ENCODE results near the gene TTLL12. TPM values are rescaled to one million over a fixed set of nuclear protein-coding genes. Genes with fewer than 3 reads are reported as not detected.

The TTLL12 gene
- total and polyA plus RNA-seq, 2 donors, result 14.4 to 16.1 TPM

DNA sequence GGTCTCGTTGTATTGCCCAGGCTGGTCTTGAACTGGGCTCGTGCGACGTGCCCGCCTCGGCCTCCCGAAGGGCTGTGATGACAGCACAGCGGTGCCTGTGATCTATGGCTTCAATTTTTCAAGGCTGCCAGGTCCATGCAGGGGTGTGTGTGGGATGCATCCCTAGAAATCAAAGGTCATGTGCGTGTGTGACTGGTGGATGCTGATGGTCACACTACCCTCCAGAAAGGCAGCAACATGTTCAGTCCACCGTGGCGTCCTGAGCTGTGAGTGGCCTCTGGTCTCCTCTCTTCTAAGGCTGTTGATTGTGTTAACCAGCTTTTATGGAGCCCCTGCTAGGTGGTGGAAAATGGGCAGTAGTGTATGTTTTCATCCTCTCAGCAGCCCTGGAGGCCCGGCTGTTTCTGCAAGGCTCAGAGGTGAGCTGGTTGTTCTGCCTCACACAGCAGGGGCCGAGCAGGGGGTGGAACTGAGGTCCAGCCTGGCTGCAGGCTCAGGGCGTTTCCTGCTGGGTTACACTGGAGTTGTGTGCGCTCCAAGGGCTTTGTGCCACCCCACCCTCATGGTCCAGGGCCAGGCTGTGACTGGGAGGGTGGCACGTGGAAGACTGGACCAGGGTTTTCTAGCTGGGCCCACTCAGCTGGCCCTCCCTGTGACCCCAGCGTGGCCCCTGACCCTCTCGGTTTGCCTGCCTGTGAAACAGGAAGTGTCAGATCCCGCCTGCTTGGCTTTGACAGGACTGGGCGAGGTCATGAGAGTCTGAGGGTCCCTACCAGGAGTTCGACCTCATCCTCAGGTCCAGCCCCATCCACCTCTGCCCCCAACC lies 68.7 kb downstream of the TTLL12 start:
- 93% methylated on average over 21 of the region's 21 CpGs for WGBS
- H3K36me3 ChIP-seq (ENCODE audit: control insufficient read depth in 2 of 2, insufficient read depth in 2 of 2, low read length in 1 of 2), result no peaks in the 10 kb centered on the region
- peaks cover 0 to 21% of the 10 kb centered on the region in 2 donors for H3K4me1 ChIP-seq (ENCODE audit: control insufficient read depth in 2 of 2, insufficient read depth in 2 of 2, low read length in 2 of 2)
- H3K4me3 ChIP-seq (ENCODE audit: low read length in 2 of 2), result no peak overlapping the region
- H3K27me3 ChIP-seq (ENCODE audit: control insufficient read depth in 2 of 2, insufficient read depth in 1 of 2, low read length in 1 of 2), result no peaks in the 10 kb centered on the region
- DNase-seq (ENCODE audit: low read depth in 6 of 9, low spot score in 9 of 9), result no peak
- H3K9me3 ChIP-seq (ENCODE audit: control insufficient read depth in 2 of 2, insufficient read depth in 1 of 2, low read length in 1 of 2), result peaks cover 0 to 4% of the 10 kb centered on the region in 2 donors
- no peak overlapping the region for H3K27ac ChIP-seq (ENCODE audit: low read depth in 1 of 2, low read length in 1 of 2)

DNA sequence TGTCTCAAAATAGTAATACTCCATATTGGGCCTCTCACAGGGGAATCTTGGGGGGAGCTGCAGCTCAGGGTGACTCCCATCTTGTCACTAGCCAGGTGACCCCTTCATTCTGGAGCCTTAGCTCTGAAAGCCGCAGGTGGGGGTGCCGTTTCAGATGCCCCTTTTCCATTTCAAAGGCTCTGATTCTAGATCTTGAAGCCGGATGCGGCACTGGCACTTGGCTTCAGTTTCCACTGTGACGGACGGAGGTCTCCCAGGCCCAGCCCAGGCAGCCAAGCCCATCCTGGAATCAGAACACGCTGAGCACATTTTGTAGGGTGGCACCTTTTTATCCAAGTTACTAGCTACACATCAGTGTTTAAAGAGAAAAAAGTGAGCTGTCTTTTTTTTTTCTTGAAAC lies 70.0 kb downstream of the TTLL12 start:
- H3K4me1 ChIP-seq (ENCODE audit: control insufficient read depth in 2 of 2, insufficient read depth in 2 of 2, low read length in 2 of 2), result peaks cover 0 to 11% of the 10 kb centered on the region in 2 donors

More for the DNA sequence above, 70.0 kb downstream of the TTLL12 start:
- DNase-seq (ENCODE audit: low read depth in 6 of 9, low spot score in 9 of 9), result no peak
- Histone ChIP-seq H3K27ac (ENCODE audit: low read depth in 1 of 2, low read length in 1 of 2) (no peak overlapping the region), H3K36me3 (ENCODE audit: control insufficient read depth in 2 of 2, insufficient read depth in 2 of 2, low read length in 1 of 2) (no peaks in the 10 kb centered on the region), H3K4me3 (ENCODE audit: low read length in 2 of 2) (no peak overlapping the region), H3K9me3 (ENCODE audit: control insufficient read depth in 2 of 2, insufficient read depth in 1 of 2, low read length in 1 of 2) (peaks cover 0 to 4% of the 10 kb centered on the region in 2 donors), H3K27me3 (ENCODE audit: control insufficient read depth in 2 of 2, insufficient read depth in 1 of 2, low read length in 1 of 2) (peaks cover 0 to 2% of the 10 kb centered on the region in 2 donors)
- 98% methylated on average over 7 of the region's 7 CpGs for WGBS

Other genes starting within 250 kb of the TTLL12 start
- 27.0 TPM for gene PACSIN2, start 172.0 kb downstream of the TTLL12 start, total RNA-seq
- 36.0 TPM for gene PACSIN2, start 172.0 kb downstream of the TTLL12 start, polyA plus RNA-seq
- gene TTLL1, start 97.7 kb downstream of the TTLL12 start, total RNA-seq, result 10.2 TPM
- 8.4 TPM for gene TTLL1, start 97.7 kb downstream of the TTLL12 start, polyA plus RNA-seq
- 6.8 TPM for gene BIK, start 76.4 kb downstream of the TTLL12 start, total RNA-seq
- gene BIK, start 76.4 kb downstream of the TTLL12 start, polyA plus RNA-seq, result 5.5 TPM
- 11.7 TPM for gene MCAT, start 43.7 kb downstream of the TTLL12 start, total RNA-seq
- gene MCAT, start 43.7 kb downstream of the TTLL12 start, polyA plus RNA-seq, result 12.3 TPM
- 32.0 TPM for gene TSPO, start 35.6 kb downstream of the TTLL12 start, total RNA-seq
- 93.2 TPM for gene TSPO, start 35.6 kb downstream of the TTLL12 start, polyA plus RNA-seq
- 0.52 TPM for gene SCUBE1, start 156.2 kb upstream of the TTLL12 start, total RNA-seq
- gene SCUBE1, start 156.2 kb upstream of the TTLL12 start, polyA plus RNA-seq, result 0.30 TPM
- 0.19 TPM for gene MPPED1, start 224.9 kb upstream of the TTLL12 start, total RNA-seq
- gene MPPED1, start 224.9 kb upstream of the TTLL12 start, polyA plus RNA-seq, result 6.5 TPM

All from thymus (tissue), 11 donors.